Measurements from ENCODE around the gene GSTM2. TPM values are rescaled to one million over a fixed set of nuclear protein-coding genes. Genes with fewer than 3 reads are reported as not detected.

The GSTM2 gene
- total RNA-seq, 2 experiments from 2014 or later, result 0.38 to 0.76 TPM

- H3K36me3 ChIP-seq (ENCODE audit: insufficient read depth, low read length), result no peaks in the 10 kb centered on the region
- POLR2A ChIA-PET, result interaction anchor here (0.6 to 0.7 kb wide), 2 partner anchors 200 to 440 kb away, joined by 3 to 5 read pairs; no protein-coding TSS in a partner anchor
- H3K9me3 ChIP-seq (ENCODE audit: low read length), result no peaks in the 10 kb centered on the region
- H4K20me1 ChIP-seq (ENCODE audit: insufficient read depth, low read length), result no peaks in the 10 kb centered on the region
- CTCF ChIA-PET (ENCODE audit: unreplicated experiment), result no interaction called here
- H3K27ac ChIP-seq (ENCODE audit: low read depth, low read length, poor library complexity, severe bottlenecking), result no peak overlapping the region
- no peak overlapping the region for H2AFZ ChIP-seq (ENCODE audit: low read length)
- no peaks in the 10 kb centered on the region for H3K79me2 ChIP-seq (ENCODE audit: insufficient read depth, low read depth, low read length)
- intact Hi-C loops (cut with micrococcal nuclease; ENCODE audit: unreplicated experiment), result no loop called here
- no peak overlapping the region for H3K4me3 ChIP-seq (ENCODE audit: low read depth, low read length, poor library complexity, severe bottlenecking)
- no peaks in the 10 kb centered on the region for H3K9me2 ChIP-seq (ENCODE audit: insufficient read depth, low read length)
- no TSS peak for BruUV-seq (replicated peaks)
- no peak for DNase-seq (ENCODE audit: low spot score)
- no peak overlapping the region for H3K4me2 ChIP-seq (ENCODE audit: low read length)
- TF ChIP-seq EZH2phosphoT487 (IDR thresholded peaks at IDR 0.05; ENCODE audit: borderline replicate concordance, low read depth, low read length) (no peak), CTCF (conservative IDR thresholded peaks at IDR 0.05; ENCODE audit: low read length) (no peak)
- H3K4me1 ChIP-seq (ENCODE audit: insufficient read depth, low read length, poor library complexity, severe bottlenecking), result peaks cover 5% of the 10 kb centered on the region
These were observed 13.3 kb upstream of the GSTM2 start for GRCh38 chr1:109654519-109654918.

- H2AFZ ChIP-seq (ENCODE audit: low read length), result peak within 1 kb of the TSS; percentile 94
- H3K36me3 ChIP-seq (ENCODE audit: insufficient read depth, low read length), result no peaks in the 10 kb centered on the region
- H3K4me1 ChIP-seq (ENCODE audit: insufficient read depth, low read length, poor library complexity, severe bottlenecking), result peaks cover 5% of the 10 kb centered on the region
- H3K4me3 ChIP-seq (ENCODE audit: low read depth, low read length, poor library complexity, severe bottlenecking), result peak within 1 kb of the TSS; percentile 76
- ChIA-PET POLR2A (interaction anchor here (0.6 to 0.9 kb wide), 2 partner anchors 107 to 141 kb away, joined by 3 read pairs; partner anchors contain the start of gene GNAI3), CTCF (ENCODE audit: unreplicated experiment) (no interaction called here)
- H4K20me1 ChIP-seq (ENCODE audit: insufficient read depth, low read length), result no peaks in the 10 kb centered on the region
- DNase-seq (ENCODE audit: low spot score), result peak; percentile 86
- TF ChIP-seq CTCF (conservative IDR thresholded peaks at IDR 0.05; ENCODE audit: low read length) (peak; percentile 41; the same call in 1 of the 2 replicates), EZH2phosphoT487 (IDR thresholded peaks at IDR 0.05; ENCODE audit: borderline replicate concordance, low read depth, low read length) (no peak)
- BruUV-seq (replicated peaks), result no TSS peak
- no peaks in the 10 kb centered on the region for H3K9me2 ChIP-seq (ENCODE audit: insufficient read depth, low read length)
- intact Hi-C loops (cut with micrococcal nuclease; ENCODE audit: unreplicated experiment), result no loop called here
- peak within 1 kb of the TSS; percentile 3 for H3K27ac ChIP-seq (ENCODE audit: low read depth, low read length, poor library complexity, severe bottlenecking)
- H3K9me3 ChIP-seq (ENCODE audit: low read length), result no peaks in the 10 kb centered on the region
- no peaks in the 10 kb centered on the region for H3K79me2 ChIP-seq (ENCODE audit: insufficient read depth, low read depth, low read length)
- peak within 1 kb of the TSS; percentile 66 for H3K4me2 ChIP-seq (ENCODE audit: low read length)
These were observed 12.0 kb upstream of the GSTM2 start, which contains the start of gene GSTM4 for GRCh38 chr1:109655615-109656519. GSTM4 (plus strand) TSS chr1:109656099; CDS start chr1:109656390, 291 bp downstream.

- no peak for TF ChIP-seq EZH2phosphoT487 (IDR thresholded peaks at IDR 0.05; ENCODE audit: borderline replicate concordance, low read depth, low read length)
- H3K4me3 ChIP-seq (ENCODE audit: low read depth, low read length, poor library complexity, severe bottlenecking), result no peak overlapping the region
- no TSS peak for BruUV-seq (replicated peaks)
- no peak overlapping the region for H2AFZ ChIP-seq (ENCODE audit: low read length)
- DNase-seq (ENCODE audit: low spot score), result no peak
- no peaks in the 10 kb centered on the region for H3K79me2 ChIP-seq (ENCODE audit: insufficient read depth, low read depth, low read length)
- no peak overlapping the region for H3K4me2 ChIP-seq (ENCODE audit: low read length)
- no peaks in the 10 kb centered on the region for H4K20me1 ChIP-seq (ENCODE audit: insufficient read depth, low read length)
- H3K9me3 ChIP-seq (ENCODE audit: low read length), result no peaks in the 10 kb centered on the region
- CTCF ChIA-PET (ENCODE audit: unreplicated experiment), result no interaction called here
- no peak overlapping the region for H3K27ac ChIP-seq (ENCODE audit: low read depth, low read length, poor library complexity, severe bottlenecking)
- intact Hi-C loops (cut with micrococcal nuclease; ENCODE audit: unreplicated experiment), result no loop called here
- H3K9me2 ChIP-seq (ENCODE audit: insufficient read depth, low read length), result no peaks in the 10 kb centered on the region
- POLR2A ChIA-PET, result interaction anchor here (0.9 kb wide), 1 partner anchor 97 kb away, joined by 3 read pairs; no protein-coding TSS in a partner anchor
- peaks cover 5% of the 10 kb centered on the region for H3K4me1 ChIP-seq (ENCODE audit: insufficient read depth, low read length, poor library complexity, severe bottlenecking)
- no peaks in the 10 kb centered on the region for H3K36me3 ChIP-seq (ENCODE audit: insufficient read depth, low read length)
These were observed 10.5 kb upstream of the GSTM2 start for GRCh38 chr1:109657395-109657794.
